Neural crest cell (in vitro differentiated cells): ENCODE measurements around the gene LPCAT1. TPM values are rescaled to one million over a fixed set of nuclear protein-coding genes. Genes with fewer than 3 reads are reported as not detected.

Source experiments
- DNase-seq: peaks from one replicate; pipeline ENCODE4 v3.0.0; 2021; ENCODE audit warnings: low read depth, mixed read lengths, low spot score
- H3K27ac Mint-ChIP-seq: one replicate; pipeline ENCODE4 v1.8.0; 2021; ENCODE audit warnings: mild to moderate bottlenecking, mixed read lengths; ENCODE audit not compliant: unreplicated experiment
- H3K27me3 Mint-ChIP-seq: 2 replicates; pipeline ENCODE4 v1.8.0; 2021; ENCODE audit warnings: low read depth, mild to moderate bottlenecking, mixed read lengths
- H3K36me3 Mint-ChIP-seq: 2 replicates; pipeline ENCODE4 v1.8.0; 2021; ENCODE audit warnings: low read depth, mild to moderate bottlenecking, mixed read lengths
- H3K4me1 Mint-ChIP-seq: 2 replicates; pipeline ENCODE4 v1.8.0; 2021; ENCODE audit warnings: mixed read lengths
- H3K4me3 Mint-ChIP-seq: one replicate; pipeline ENCODE4 v1.8.0; 2021; ENCODE audit warnings: mild to moderate bottlenecking, mixed read lengths
- H3K9me3 Mint-ChIP-seq: 2 replicates; pipeline ENCODE4 v1.8.0; 2021; ENCODE audit warnings: mixed read lengths
- total RNA-seq: library from RNA; stranded (reverse); gene quantifications from 2 replicates; pipeline ENCODE4 v1.2.1, GENCODE V29; 2021
- TF ChIP-seq, protein P1 (sequence below): fragments of 200-600 bp; sonication (generic); conservative IDR thresholded peaks from 2 replicates; pipeline ENCODE4 v1.5.0; 2021; ENCODE audit warnings: antibody characterized with exemption, mild to moderate bottlenecking

The LPCAT1 gene
- total RNA-seq, 1 donor from 2014 or later = 111 TPM

DNA sequence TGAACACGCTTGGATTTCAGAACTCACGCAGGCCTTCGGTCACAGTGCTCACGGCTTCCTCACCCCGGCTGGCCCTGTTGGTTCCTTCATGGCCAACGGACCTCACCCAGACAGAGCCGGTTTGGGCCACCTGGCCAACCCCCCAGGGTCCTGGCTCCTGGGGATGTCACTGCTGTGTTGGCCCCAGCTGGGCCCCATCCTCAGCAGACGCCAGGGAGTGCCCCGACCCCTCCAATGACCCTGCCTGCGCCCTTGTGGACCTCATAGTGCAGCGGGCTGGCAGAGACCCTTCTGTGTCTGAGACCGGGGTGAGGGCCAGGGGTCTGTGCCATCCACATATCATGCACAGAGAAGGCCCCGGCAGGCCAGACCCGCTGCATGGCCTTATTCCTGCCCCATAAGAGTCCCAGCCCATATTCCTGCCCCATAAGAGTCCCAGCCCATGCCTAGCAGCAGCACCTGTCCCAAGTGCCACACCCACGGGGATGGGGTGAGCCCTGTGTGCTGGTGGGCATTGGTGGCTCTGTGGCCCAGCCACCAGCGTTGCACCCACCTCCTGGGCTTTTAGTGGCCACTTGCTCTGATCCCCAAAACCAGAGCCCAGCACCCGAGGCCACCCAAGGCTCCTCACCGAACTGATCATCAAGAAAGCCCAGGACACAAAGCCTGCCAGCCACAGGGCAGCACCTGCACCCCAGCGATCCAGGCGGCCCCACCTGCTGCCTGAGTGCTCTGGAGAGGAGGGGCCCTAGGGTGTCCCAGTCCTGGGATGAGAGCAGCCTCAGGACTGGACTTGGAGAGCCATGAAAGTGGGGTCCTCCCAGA, 1.3 kb upstream of the LPCAT1 start:
- H3K27ac Mint-ChIP-seq = no peak overlapping the region

DNA sequence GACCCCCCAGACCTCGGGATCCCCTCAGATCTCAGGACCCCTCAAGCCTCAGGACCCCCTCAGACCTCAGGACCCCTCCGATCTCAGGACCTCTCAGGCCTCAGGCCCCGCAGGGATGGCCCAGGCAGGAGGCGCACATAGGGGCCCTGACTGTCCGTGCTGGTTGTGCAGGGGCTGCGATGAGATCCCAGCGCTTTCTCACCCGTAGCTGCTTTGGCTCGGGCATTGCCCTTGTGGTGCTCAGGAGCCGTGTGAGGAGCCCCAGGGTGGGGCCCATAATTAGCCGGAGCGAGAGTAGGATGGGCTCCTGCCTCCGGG, 680 bp upstream of the LPCAT1 start:
- H3K9me3 Mint-ChIP-seq = no peaks in the 10 kb centered on the region
- H3K27me3 Mint-ChIP-seq = no peaks in the 10 kb centered on the region
- H3K4me1 Mint-ChIP-seq = peaks cover 15% of the 10 kb centered on the region
- TF ChIP-seq, protein P1, sequence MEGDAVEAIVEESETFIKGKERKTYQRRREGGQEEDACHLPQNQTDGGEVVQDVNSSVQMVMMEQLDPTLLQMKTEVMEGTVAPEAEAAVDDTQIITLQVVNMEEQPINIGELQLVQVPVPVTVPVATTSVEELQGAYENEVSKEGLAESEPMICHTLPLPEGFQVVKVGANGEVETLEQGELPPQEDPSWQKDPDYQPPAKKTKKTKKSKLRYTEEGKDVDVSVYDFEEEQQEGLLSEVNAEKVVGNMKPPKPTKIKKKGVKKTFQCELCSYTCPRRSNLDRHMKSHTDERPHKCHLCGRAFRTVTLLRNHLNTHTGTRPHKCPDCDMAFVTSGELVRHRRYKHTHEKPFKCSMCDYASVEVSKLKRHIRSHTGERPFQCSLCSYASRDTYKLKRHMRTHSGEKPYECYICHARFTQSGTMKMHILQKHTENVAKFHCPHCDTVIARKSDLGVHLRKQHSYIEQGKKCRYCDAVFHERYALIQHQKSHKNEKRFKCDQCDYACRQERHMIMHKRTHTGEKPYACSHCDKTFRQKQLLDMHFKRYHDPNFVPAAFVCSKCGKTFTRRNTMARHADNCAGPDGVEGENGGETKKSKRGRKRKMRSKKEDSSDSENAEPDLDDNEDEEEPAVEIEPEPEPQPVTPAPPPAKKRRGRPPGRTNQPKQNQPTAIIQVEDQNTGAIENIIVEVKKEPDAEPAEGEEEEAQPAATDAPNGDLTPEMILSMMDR = no peak
- H3K36me3 Mint-ChIP-seq = no peaks in the 10 kb centered on the region
- DNase-seq = no peak
- H3K27ac Mint-ChIP-seq = no peak overlapping the region
- peak overlapping the region; percentile 35 for H3K4me3 Mint-ChIP-seq

More for the DNA sequence above, 1.3 kb upstream of the LPCAT1 start:
- Mint-ChIP-seq H3K36me3 (no peaks in the 10 kb centered on the region), H3K4me3 (peak overlapping the region; percentile 35), H3K9me3 (no peaks in the 10 kb centered on the region), H3K4me1 (peaks cover 15% of the 10 kb centered on the region), H3K27me3 (no peaks in the 10 kb centered on the region)
- DNase-seq = no peak
- TF ChIP-seq, protein P1 = no peak

DNA sequence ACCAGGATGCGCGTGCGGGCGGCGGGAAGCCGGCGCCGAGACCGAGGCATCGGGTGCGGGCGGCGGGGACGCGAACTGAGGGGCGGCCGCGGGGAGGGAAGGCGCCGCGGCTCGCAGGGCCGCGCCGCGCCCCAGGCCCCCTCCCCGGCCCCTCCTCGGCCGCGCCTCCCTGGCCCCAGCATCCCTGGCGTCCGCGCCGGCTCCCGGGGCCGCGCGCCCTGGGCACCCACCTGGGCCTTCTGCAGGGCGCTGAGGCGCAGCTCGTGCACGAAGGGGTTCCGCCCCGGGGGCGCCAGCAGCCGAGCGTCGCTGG, 324 bp downstream of the LPCAT1 start:
- Mint-ChIP-seq H3K27me3 (no peaks in the 10 kb centered on the region), H3K4me1 (peaks cover 21% of the 10 kb centered on the region), H3K27ac (no peak overlapping the region), H3K9me3 (no peaks in the 10 kb centered on the region), H3K36me3 (no peaks in the 10 kb centered on the region), H3K4me3 (no peak overlapping the region)
- DNase-seq = no peak
- TF ChIP-seq, protein P1 = no peak

DNA sequence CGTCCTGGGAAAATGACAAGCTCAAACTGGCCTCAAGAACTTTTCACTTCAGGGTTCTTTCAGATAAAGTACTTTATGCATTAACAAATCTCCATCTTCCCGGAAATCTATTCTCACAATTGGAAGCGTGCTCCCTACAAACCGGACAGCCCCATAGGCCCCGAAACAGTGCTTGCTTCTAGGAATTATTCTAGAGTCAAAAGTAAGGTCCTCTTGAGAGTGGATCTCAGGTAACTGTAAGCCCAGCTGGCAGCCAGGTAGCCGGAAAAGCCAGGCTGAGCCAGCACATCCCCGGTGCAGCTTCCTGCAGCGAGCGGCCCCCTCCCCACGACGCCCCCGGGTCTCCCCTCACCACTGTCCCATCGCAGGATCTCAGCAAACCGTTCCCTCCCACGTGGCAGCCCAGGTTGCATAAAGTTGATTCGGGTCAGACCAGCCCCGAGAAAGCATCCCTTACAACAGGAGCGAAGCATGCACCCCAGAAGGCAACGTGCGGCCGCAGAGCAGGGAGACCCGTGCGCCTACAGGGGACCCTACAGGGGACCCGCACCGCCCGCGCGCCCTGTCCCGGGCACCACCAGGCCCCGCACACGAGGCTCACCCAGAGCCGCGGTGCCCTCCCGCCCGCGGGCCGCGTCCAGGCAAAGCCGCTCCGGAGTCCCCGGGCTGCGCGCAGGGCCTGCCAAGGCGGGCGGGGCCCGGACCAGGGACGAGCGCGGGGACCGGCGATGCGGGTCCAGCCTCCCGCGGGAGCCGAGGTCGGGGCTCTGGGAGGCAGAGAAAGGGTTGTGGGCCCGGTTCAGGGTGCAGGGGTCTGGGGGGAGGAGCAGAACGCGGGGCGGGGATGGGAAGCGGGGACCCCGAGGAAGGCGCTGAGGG, 920 bp downstream of the LPCAT1 start:
- Mint-ChIP-seq H3K27ac (no peak overlapping the region), H3K4me3 (peak overlapping the region; percentile 93), H3K27me3 (no peaks in the 10 kb centered on the region), H3K36me3 (no peaks in the 10 kb centered on the region), H3K4me1 (peaks cover 24% of the 10 kb centered on the region), H3K9me3 (no peaks in the 10 kb centered on the region)
- no peak for DNase-seq
- TF ChIP-seq, protein P1 = no peak

DNA sequence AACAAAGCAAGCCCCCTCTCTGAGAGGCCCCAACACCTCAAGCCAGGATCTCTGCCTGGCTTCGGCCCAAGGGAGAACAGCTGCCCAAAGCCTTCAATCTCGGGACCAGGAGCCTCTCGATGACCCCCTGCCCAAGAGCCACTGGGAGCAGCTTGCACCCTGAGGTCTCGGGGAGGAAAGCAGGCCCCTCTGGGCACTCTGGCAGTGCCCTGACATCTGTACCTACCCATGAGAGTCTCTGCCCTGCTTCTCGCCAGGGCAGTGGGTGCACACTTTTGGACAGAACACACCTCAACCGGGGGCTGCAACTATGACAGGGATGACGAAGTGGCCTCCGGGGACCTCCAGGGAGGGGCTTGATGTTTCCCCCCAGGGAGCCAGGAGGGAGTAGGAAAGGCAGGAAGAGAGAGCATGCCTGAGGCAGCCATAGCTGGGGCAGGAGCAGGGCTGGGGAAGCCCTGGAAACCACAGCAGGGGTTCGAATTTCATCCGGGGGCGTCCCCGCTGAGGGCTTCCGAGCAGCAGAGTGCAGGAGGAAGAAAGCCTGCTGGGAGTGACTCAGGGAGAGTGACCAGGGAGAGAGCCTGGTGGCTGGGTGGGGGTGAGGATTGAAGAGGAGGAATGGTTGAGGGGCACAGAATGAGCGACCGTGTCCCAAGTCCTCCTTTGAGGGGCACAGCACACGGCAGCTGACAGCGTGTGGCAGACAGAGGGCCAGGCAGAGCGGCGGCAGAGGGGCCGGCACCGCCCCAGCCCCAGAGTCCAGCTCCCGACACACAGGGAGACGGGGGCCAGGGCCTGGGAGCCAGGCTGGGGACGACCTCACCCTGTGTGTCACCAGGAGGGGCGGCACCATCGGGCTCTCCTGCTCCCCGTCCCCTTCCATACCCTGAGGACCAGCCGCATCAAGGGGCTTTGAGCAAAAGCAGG, 1.8 kb downstream of the LPCAT1 start:
- Mint-ChIP-seq H3K36me3 (no peaks in the 10 kb centered on the region), H3K9me3 (no peaks in the 10 kb centered on the region), H3K27ac (no peak overlapping the region), H3K27me3 (no peaks in the 10 kb centered on the region), H3K4me3 (peak overlapping the region; percentile 93), H3K4me1 (peaks cover 31% of the 10 kb centered on the region)
- TF ChIP-seq, protein P1 = no peak
- DNase-seq = no peak
